ENCODE data around the gene HPCAL4.

The HPCAL4 gene

DNA sequence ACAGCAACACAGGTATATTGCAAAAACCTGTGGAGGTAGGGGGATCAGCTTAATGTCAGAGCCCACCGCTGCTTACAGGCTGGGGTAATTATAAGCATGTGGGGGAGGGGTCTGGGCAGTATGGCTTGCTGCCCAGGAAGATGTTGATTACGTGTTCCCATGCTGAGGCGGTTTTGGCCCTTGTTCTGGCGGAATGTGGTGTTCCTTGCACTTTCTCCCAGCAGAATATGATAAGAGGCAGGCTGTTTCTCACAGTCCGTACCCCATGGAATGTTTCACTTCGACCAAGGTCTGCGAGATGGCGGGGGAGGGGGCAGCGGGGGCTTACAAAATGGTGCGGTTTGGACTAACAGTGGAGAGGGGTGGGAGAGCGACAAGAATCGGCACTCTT lies 9.8 kb upstream of the HPCAL4 start:
- DNase-seq (ENCODE audit: low read depth): no peak

DNA sequence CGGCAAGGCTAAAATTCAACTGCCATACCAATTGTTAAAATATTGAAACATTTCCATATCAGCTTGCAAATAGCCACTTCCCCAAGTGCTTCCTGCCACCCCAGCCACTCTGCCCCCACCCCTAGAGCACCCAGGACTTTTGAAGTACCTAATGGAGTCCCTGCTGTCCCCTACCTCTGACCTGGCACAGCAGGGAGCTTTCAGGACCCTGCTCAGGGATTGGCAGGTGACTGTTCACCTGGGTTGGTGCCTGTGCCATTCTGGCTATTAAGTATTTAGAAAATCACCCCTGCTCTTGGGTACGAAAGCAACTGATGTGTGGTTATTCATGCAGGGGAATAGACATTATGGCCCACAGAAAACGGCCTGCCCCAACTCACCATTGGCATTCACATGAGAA lies 9.1 kb upstream of the HPCAL4 start:
- DNase-seq (ENCODE audit: low read depth): no peak

DNA sequence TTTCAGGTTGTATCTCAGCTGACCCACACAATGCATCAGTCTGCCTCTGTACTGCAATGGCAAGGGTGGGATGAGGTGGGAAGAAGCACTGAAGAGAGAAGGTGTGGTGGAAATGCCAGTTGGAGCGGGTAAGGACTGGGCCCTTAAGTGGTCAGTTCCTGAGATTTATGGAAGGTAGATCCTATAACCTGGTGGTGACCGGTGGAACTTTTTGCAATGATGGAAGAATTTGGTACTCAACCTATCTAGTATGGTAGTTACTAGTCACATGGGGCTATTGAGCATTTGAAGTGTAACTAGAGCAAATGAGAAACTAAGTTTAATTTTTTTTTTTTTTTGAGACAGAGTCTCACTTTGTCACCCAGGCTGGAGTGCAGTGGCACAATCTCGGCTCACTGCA lies 8.2 kb upstream of the HPCAL4 start:
- DNase-seq (ENCODE audit: low read depth): no peak

DNA sequence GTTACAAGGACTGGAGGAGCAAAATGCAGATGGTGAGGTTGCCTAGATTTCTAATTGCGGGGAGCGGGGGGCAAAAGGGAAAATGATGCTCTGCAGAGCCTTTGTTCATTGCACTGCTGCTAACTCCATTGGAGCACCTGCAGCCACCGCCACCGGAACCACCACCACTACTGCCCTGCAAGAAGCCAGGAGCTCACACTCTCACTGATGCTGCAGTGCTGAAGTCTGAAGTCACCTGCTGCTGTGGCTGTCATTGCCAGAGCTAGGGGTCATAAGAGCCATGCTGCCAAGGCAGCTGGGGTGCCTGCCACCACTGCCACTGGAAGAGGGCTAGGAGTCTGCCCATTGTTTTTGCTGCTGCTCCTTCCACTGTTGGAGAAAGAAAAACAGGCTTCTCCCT lies 7.3 kb upstream of the HPCAL4 start:
- DNase-seq (ENCODE audit: low read depth): no peak

DNA sequence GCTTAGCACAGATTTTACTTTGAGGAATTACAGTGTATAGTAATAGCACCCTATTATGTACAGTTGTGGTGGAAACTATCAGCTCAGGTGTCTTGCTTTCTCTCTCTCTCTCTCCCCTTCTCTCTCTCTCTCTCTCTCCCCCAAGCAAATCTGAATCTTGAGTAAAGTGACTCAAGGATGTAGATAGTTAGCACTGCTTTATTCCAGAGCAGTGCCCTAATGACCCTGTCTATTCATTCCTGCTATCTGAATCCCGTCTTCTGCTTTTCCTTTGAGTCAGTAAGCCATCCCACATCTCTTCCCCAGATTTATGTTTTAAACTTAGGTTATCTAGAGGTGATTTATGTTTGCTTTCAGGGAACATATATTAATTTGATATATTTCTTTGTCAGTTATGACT lies 5.2 kb upstream of the HPCAL4 start:
- DNase-seq (ENCODE audit: low read depth): no peak

DNA sequence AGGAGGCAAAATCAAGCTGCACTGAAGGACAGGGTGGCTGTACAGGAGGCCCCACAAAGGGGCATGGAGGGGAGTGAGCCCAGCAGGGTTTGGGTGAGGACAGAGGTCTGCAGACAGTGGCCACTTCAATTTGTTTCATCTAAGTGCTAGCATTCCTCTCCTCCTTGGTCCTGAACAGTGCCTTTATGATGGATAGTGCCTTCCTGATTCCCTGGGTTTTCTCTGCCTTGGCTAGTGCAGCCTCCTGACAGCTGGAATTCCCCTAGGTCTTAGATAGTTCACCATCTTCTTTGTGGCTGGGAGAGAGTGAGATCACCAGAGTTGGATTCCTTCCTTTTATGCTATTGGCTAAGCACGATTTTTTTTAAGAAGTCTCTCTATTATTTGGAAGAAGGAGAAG lies 3.8 kb upstream of the HPCAL4 start:
- no peak for DNase-seq (ENCODE audit: low read depth)

DNA sequence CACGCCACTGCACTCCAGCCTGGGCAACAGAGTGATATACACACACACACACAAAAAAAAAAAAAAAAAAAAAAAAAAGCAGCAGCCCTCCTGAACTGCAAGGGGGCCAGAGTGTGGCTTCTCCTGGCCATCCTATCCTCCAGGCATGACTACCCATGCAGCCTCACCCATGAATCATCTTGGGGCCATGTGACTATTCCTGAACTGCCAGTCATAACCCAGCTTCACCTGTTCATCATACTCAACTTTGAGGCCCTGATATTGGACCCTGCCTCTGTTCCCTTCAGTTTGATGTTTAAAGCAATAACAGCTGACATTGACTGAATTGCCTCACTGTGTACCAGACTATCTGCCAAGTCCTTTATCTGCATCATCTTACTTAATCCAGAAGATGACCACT lies 2.8 kb upstream of the HPCAL4 start:
- no peak for DNase-seq (ENCODE audit: low read depth)

DNA sequence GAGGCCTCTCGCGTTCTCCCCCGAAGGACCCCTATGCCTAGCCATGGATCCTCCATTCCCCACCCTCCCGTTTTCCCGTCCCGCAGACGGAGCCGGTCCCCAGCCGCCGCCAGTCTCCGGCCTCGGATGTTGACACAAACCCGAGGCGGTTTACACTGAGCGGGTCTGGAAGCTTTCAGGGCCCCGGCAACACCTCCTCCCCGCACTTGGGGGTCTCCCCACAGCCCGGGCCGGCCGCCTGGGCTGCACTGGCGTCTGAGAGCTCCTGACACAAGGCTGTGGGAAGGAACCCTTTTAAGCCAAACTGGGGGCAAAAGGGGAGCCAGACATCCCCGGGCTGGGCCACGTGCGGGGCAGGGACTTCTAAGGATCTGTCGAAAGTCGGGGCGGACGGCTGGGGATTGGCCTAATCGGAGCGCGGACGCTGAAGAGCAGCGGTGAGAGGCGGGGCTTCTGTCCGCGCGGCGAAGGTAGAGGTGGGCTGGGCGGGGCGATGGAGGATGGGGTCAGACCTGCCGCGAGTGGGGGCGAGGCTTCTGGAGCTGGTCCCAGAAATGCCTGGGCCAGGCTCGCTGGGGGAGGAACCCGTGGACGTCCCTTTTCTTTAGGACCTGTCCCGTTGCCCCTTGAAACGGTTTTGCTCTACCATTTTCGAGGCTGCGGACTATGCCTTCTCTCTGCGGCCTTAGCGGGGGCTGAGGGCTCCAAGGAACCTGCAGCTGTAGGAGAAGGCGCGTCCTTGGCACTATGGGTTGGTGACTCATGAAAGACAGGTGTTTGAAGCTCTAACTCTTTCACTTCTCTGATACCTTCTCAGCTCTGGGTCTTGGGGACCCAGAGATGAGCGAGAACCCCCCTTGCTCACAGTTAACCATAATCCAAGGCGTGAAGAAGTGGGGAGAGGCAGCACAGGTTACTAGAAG lies 1.2 kb upstream of the HPCAL4 start:
- no peak for DNase-seq (ENCODE audit: low read depth)

DNA sequence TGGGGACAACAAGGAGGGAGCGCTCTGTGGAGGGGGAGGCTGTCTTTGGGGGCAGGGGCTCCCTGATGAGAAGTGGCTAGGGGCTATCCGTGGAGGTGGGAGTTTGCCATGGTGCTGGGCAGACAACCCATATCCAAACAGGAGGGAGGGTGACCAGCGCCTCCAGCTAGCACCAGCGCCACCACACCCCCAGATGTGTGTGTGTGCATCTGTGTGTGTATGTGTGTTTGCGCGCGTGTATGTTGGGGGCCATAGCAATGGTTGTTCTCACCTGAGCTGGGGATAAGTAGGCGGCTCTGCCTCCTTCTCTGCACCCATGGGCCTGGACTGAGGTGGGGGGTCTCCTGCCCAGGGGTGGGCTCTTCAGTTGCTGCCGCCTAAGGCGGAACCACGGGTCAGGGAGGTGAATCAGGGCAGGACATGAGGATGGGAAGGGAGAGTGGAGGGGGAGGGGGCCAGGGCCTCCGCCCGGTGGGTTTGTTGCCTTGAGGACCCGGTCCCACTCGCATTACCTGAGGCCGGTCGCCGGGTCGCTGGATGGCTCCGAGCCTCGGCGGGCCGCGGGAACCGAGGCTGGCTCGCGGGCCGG lies 345 bp downstream of the HPCAL4 start:
- DNase-seq (ENCODE audit: low read depth): no peak

DNA sequence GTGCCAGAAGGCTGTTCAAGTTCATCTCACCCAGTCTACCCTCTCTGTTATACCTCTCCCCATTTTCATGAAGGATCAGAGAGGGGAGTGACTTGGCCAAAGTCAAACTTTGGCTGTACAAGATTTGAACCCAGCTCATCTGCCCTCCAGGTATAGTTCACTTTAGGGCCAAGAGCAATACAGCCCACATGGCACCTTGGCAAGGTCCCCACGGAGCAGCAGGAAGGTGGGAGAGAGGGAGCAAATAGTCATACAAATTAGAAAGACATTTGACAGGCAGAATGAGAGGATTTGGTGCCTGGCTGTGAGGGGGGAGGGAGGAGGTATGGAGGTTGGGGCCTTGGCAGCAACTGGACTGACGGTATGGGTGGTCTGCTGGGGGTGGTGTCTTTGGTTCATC lies 1.0 kb downstream of the HPCAL4 start:
- no peak for DNase-seq (ENCODE audit: low read depth)

DNA sequence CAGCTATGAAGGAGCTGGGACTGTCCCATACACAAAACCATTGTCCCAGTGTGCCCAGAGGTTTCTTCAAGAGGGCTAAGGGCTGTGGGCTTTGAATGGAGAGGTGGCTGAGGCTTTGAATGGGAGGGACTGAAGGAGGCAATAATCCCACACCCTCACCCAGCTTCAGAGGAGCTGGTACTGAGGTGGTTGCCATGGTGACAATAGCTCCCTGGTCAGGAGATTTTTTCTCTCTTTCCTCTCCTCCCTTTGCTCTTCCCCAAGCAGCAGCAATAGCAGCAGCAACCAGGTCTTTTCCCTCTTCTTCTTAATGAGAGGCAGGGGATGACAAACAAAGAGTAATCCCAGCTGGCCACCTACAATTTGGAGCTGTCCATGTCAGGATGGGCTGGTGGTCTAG lies 1.6 kb downstream of the HPCAL4 start:
- no peak for DNase-seq (ENCODE audit: low read depth)

DNA sequence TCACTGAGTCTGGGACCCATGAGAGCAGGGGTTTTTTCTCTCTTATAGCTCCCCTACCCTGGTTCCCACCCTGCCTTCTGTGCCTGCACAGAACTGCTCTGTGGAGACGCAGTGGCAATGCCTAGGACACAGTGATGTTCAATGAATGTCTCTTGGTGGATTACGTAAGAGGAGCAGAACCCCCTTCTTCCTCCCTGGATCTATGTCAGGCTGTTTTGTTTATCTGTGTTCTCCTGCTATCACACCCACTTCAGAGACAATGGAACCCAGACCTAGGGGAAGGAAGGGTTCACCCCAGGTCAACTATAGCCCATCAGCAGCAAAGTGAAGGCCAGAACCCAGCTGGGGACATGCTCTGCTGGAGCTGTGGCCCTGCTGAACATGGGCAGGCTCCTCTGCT lies 2.0 kb downstream of the HPCAL4 start:
- DNase-seq (ENCODE audit: low read depth): no peak

DNA sequence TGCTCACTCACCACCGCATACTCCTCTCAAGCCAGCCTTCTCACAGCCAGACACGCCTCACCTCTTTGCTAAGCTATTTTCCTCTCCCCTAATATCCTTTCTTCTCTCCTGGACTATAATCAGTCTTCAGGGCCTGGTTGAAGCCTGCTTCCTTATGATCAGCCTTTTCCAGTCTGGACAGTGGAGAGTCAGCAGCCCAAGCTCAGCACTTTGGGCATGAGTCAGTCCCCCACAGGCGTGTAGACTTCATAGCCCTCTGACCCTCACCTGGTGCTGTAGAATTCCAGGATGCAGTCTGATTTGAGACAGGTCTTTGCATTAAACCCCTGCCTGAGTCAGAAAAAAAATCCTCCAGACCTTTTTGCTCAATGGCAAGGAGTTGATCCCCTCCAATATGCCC lies 2.5 kb downstream of the HPCAL4 start:
- DNase-seq (ENCODE audit: low read depth): no peak

DNA sequence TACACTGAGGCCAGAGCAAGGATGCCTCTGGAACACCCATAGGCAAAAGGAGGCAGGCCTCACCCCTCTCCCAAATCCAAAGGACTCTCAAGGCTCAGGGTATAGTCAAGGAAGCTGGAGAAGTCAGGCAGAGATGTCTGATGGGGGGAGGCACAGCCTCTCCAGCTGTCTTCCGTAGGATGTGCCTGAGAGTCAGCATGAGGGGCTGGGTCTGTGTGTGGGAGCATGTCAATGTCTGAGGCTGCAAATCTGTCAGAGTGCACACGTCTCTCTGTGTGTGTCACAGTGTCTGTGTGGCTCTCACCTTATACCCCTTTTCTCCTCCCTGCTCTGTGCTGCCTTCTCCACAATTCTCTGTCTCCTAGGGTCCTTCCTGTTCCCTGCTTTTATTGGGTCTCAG lies 4.0 kb downstream of the HPCAL4 start:
- no peak for DNase-seq (ENCODE audit: low read depth)

DNA sequence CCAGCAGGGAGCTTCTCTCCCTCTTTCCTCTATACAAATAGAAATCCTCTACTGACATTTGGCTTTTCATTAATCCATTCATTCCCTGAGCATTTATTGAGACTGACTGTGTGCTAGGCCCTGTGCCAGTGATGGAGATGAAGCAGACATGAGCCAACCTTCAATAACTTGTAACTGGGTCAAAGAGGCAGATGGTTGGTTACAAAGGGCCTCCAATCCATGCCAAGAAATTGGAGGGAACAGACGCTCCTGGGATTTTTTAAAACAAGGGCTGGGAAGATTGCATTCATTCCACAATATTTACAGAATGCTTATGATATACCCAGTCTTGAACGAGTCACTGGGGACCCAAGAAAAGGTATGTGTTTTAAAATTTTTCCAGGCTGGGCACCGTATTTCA lies 6.2 kb downstream of the HPCAL4 start:
- no peak for DNase-seq (ENCODE audit: low read depth)

DNA sequence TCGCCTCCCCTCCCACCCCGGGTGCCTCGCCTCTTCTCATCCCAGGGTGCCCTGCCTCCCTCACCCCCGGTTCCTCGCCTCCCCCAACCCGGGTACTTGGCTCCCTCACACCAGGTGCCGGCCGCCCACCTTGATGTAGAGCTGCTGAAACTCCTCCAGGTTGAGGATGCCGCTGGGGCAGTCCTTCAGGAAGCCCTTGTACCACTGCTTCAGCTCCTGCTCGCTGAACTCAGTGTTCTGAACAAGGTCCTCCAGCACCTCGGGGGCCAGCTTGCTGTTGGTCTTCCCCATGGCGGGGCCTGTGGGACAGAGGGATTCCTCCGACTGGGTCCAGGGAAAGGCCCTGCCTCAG lies 6.9 kb downstream of the HPCAL4 start:
- DNase-seq (ENCODE audit: low read depth): no peak

DNA sequence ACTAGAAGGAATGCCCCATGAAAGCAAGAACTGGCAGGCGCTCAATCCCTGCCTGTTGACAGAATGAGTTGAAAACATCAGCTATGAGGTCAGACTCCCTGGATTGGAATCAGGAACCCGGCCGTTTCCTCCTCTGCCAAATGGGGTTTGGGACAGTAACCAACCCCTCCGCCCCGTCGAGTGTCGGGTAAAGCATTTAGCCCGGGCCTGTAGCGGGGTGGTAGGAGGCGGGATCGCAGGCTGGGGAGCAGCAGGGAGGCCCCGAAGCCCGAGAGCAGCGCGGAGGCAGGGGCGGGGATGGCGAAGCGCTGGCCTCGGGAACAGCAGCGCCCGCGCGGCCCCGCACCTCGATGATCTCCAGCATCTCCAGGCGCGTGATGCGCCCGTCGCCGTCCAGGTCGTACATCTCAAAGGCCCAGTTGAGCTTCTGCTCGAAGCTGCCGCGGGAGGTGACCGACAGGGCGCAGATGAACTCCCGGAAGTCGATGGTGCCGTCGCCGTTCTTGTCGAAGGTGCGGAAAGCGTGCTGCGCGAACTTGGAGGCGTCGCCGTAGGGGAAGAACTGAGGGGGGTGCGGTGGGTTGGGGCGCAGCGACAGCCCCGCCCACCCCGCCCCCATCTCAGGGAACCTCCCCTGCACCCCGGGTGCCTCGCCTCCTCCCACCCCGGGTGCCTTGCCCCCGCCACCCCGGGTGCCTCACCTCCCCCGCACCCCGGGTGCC lies 7.5 kb downstream of the HPCAL4 start:
- no peak for DNase-seq (ENCODE audit: low read depth)

DNA sequence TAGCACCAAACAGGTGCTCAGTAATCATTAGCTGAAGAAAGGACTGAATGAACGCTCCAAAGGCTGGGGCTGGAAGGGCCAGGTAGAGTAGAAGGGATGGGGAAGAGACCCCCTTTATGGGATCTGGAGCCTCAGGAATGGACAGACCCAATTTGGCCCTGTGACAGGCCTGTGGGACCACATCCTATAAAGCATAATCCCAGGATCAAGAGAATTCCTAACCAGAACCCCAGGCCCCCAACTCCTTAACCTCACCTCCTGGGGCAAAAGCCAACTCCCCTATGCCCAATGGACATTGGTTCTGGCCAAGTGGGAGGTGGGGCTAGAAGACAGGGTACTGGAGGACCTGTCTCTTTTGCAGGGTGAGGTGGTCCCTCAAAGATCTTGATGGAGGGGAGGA lies 9.2 kb downstream of the HPCAL4 start:
- no peak for DNase-seq (ENCODE audit: low read depth)

DNA sequence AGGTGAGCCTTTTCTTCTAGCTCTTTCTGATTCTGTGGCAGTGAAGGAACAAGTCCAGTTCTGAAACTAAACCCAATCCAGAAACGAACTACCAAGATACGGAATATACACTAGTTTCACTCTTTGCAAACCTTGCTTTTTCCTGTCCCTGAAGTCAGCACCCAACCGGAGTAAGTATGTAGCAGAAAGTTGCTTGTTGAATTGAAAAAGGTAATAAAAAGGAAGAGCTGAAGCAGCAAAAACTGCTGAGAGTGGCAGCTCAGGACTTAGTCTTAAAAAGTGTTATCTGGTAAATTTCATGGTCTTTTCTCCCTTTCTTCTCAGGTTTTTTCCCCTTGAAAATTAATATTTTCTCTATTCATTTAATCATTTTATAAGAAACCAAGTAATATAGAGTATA lies 9.9 kb downstream of the HPCAL4 start:
- no peak for DNase-seq (ENCODE audit: low read depth)

DNA sequence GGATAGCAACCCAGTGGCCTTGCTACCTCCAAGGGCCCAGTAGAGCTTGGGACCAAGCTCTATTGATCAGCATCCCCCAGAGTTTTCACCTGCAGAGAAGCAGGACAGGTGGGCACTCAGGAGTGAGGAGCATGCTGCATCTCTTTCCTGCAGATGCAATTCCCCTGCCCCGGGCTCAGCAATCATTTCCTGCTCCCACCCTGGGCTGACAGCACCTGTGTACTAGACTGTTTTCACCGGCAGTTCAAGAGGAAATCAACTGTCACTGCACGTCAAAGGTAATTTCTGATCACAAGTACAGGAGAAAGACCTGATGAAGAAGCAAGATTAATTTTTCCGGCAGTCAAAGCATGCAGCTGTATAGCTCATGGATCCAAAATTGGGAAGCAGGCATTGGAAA lies 10.5 kb downstream of the HPCAL4 start:
- DNase-seq (ENCODE audit: low read depth): no peak

DNA sequence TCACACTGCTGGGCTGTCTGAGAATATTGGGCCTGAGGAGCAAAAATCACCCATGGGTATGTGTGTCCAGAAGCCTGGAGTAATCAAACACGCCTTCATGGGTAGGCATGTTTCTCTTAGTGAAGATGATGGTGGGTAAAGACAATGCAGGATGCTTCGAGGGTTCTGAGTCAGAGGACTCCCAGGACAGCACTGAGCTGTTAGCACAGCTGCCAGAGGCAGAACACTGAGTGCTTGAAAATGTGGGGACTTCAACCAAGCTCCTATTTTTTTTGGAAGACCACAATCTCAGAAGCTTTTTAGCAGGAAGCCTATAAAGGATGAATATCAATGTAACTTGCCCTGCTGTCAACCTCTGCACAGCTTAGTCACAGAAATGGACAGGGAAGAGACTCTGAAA lies 11.4 kb downstream of the HPCAL4 start:
- no peak for DNase-seq (ENCODE audit: low read depth)

DNA sequence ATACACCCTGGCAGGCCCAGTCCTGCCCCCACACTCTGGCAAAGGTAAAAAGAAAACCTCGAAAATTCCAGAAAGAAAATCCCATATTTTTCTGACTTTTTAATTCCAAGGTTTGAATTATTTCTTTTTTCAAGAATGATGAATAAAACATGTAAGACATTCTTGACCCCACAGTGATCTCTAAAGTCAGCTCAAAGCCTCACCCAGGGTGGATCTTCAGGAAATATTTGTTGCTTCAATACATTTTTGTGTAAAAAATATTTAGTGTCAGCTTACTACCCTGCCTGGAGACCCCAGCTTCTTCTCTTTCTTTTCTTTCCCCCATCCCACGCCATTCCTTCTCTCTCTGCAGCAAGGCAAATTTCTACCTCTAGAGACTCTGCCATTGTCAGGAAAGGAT lies 12.3 kb downstream of the HPCAL4 start:
- DNase-seq (ENCODE audit: low read depth): no peak

DNA sequence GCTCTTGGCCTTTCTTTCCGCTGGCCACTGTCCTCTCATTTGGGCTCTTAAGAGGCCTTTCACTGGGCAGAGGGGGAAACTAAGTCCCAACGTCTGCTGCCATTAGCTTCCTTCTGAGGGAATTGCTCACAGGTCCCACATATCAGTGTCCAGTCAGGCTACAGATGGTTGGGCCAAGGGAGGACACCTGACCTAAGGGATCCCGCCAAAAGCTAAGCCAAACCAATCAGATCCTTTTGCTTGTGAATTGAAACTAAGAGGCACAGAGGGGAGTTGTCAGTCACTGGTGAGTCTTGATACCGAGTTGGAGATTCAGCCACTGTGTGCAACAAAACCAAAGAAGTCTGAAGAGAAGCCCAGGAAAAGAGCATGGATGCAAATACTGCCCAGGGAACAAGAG lies 13.6 kb downstream of the HPCAL4 start:
- no peak for DNase-seq (ENCODE audit: low read depth)
